EL (cell line): ENCODE results near the gene TMEM81.

Experiments
- DNase-seq: peaks from one replicate; pipeline ENCODE4 v3.0.0-alpha.2; 2016

The TMEM81 gene

GRCh38 chr1:205075642-205076155, 8.6 kb downstream of the TMEM81 start:
- no peak for DNase-seq

DNA sequence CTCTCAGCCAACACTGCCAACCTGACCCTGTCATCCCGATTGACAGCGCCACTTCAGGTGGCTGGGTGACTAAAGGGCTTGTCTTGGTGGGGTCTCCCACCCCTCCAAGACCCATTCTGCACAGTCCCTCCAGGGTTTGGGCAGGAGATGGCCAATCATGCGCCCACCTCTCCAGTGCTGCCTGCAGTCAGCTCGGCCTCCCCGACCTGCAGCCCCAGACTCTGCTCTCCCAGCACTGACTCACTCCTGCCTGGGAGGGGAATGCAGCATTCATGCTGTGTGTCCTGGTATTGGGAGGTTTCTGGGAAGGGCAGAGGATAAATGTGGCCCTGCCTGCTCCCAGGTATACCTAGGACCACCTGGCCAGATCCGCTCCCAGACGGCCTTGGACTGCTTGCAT, 9.7 kb downstream of the TMEM81 start:
- no peak for DNase-seq

- no peak for DNase-seq
Observed at GRCh38 chr1:205074084-205074483, 10.2 kb downstream of the TMEM81 start.

DNA sequence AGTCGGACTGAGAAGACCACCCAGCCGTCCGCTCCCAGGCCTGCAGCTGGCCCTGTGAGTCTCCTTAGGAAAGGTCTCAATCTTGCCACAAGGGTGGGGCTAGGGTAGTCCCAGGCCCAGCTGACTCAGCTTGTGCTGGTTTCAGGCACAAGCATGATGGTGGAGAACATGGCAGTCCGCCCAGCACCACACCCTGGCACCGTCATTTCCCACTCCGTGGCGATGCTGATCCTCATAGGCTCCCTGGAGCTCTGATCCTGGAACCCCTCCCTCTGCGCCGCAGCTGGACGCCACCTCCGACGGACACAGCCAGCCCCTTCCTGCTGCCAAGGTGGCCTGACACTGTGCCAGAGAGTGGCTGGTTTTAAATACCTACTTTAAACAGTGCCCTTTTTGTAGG, 10.7 kb downstream of the TMEM81 start:
- DNase-seq, result no peak

DNA sequence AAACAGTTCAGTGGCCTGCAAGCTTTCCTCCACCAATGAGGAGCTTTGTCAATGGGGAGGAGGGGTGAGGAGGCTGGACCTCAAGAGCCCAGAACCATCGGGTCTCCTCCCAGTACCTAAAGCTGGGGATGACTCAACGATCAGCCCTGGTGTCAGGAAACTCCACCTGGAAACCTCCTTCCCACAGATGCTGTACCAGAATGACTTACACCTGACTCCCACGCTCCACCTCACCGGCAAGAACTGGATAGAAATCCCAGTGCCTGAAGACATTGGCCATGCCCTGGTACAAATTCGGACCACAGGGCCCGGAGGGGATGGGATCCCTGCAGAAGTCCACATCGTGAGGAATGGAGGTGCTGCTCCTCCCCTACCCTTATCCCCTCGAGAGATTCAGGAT, 11.4 kb downstream of the TMEM81 start:
- no peak for DNase-seq

GRCh38 chr1:205072286-205072685, 12.0 kb downstream of the TMEM81 start:
- no peak for DNase-seq

DNA sequence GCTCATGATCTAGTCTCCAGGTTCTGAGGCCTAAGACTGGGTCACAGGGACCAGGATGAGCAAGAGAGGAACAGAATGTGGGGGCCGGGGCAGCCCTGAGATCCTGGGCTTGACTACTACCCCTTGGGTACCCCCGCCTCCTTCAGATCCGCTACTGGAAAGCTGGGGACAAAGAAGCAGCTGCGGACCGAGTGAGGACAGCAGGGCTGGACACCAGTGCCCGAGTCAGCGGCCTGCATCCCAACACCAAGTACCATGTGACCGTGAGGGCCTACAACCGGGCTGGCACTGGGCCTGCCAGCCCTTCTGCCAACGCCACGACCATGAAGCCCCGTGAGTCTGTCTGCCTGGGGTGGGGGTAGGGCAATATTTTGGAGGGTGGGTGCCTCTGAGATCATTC, 12.5 kb downstream of the TMEM81 start:
- no peak for DNase-seq

DNA sequence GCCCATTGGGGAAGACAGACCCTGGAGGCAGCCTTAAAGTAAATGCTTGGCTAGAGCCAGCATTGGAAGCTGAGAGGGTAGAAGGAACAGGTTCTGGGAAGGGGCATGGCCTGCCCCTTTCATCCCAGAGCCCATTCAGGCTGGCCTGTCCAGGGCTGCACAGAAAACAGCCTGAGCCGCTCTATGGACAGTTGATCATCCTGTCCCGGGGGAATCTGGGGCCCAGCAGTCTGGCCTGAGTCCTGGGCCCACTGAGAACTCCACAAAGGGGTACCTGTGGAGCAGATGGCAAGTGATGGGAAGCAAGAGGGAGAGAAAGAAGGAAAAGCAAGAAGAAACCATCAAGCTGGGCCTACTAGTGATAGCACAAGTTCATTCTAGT, 13.2 kb downstream of the TMEM81 start:
- DNase-seq, result no peak

- DNase-seq, result no peak
Observed at GRCh38 chr1:205069371-205070125, 14.7 kb downstream of the TMEM81 start.

- no peak for DNase-seq
Observed at GRCh38 chr1:205068457-205069040, 15.7 kb downstream of the TMEM81 start.

- no peak for DNase-seq
Observed at GRCh38 chr1:205068001-205068400, 16.3 kb downstream of the TMEM81 start.

DNA sequence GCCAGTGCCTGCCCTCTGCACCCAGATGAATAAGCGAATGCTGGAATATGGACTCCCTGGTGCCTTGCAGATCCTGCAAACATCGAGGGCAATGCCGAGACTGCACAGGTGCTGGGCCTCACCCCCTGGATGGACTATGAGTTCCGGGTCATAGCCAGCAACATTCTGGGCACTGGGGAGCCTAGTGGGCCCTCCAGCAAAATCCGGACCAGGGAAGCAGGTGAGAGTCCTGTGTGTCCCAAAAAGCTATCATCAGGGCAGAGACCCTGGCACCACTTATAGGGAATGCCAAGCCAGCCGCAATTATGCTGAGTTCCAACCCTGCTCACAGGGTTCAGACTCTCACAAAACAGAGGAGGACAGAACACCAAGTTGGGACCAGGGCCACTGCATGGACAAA, 17.2 kb downstream of the TMEM81 start:
- DNase-seq, result no peak

- DNase-seq, result no peak
Observed at GRCh38 chr1:205066141-205066818, 18.0 kb downstream of the TMEM81 start.

GRCh38 chr1:205065666-205066065, 18.6 kb downstream of the TMEM81 start:
- DNase-seq, result no peak

DNA sequence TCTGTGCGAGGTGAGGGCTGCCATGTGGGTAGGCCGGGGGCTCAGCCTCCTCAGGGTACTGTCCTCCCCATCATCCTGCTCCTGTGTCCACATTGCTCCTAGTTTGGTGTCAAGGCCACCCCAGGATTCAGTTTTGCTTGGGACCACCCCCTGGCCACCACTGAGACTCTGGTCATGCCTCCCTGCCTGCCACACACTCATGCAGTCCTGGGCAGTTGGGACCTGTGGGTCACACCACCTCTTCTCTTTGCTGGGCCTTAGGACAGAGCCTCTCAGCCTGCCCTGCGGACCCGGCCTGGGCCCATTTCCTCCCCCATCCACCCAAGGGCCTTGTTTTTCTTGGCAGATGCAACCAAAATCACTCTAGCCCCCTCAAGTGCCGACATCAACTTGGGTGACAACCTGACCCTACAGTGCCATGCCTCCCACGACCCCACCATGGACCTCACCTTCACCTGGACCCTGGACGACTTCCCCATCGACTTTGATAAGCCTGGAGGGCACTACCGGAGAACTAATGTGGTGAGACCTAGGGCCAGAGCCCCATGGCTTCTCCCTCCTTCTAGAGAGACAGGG, 19.4 kb downstream of the TMEM81 start:
- no peak for DNase-seq

- DNase-seq, result no peak
Observed at GRCh38 chr1:205064301-205064700, 20.0 kb downstream of the TMEM81 start.

- no peak for DNase-seq
Observed at GRCh38 chr1:205062895-205063294, 21.4 kb downstream of the TMEM81 start.

DNA sequence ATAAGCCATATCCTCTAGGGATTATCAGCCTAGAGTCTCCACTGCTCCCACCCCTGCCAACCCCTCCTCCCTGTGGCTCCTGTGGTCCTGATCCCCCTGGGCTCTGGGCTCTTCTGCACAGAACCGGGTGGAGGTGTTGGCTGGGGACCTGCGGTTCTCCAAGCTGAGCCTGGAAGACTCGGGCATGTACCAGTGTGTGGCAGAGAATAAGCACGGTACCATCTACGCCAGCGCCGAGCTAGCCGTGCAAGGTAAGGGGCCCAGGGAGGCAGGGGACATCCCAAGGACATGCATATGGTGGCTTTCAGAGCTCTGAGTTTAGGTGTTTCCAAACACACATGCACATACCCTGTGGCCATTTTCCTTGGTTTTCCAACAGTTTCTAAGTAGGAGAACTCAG, 21.9 kb downstream of the TMEM81 start:
- DNase-seq, result no peak

GRCh38 chr1:205061665-205062069, 22.6 kb downstream of the TMEM81 start:
- peak; percentile 71 for DNase-seq

DNA sequence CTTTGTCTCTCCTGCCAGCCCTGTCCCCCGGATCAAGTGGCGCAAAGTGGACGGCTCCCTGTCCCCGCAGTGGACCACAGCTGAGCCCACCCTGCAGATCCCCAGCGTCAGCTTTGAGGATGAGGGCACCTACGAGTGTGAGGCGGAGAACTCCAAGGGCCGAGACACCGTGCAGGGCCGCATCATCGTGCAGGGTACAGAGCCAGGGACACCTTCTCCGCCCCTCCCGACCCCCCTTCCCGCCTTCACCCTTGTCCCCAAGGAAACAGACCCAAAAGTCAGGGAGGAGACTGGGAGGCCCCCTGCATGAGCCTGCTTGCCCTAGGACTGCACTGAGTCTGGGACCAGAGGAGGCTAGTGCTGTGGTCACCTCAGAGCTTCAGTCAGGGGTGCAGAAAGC, 23.0 kb downstream of the TMEM81 start:
- DNase-seq, result no peak

- DNase-seq, result no peak
Observed at GRCh38 chr1:205060746-205061145, 23.5 kb downstream of the TMEM81 start.

DNA sequence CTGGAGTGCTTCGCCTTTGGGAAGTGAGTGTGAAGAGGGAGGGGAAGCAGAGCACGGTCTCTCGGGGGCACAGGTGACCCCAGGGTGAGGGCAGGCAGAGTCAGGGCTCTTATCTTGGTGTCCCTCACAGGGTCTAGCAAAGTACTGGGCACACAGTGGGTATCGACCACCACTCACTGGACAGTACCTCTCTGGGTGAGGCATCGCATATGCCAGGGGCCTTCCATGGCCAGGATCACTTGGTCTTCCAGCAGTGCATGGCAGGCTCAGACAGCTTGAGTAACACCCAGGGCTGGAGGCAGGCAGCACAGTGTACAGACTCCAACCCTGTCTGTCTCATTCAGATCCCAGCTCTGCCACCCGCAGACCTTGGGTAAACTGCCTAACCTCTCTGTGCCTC, 24.6 kb downstream of the TMEM81 start:
- no peak for DNase-seq

DNA sequence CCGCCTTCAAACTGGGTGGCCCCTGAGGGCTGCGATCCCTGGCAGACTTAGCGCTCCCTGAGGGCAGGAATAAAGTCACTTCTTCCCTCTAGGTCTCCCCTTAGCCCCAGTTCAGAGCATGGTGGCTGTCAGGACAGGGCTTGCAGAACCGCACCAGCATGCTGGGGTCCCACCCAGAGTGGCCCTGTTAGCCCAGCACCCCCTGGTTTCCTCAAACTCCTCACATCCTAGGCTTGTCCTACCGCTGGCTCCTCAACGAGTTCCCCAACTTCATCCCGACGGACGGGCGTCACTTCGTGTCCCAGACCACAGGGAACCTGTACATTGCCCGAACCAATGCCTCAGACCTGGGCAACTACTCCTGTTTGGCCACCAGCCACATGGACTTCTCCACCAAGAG, 25.4 kb downstream of the TMEM81 start:
- DNase-seq, result no peak
